Activated effector memory CD4-positive, alpha-beta T cell treated with Interleukin-2 at 50 U/mL for 16 hours (primary cell): ENCODE data around the gene ATP6V1E1.
"Not testable (repeated sequence)": the region's sequence is repeated elsewhere in the genome, so short reads cannot be mapped to it uniquely, and the experiment has no call there.

Experiments
- DNase-seq: peaks from one replicate; pipeline ENCODE4 v3.0.0-alpha.2; 2020

The ATP6V1E1 gene

GRCh38 chr22:17628406-17629172 is at the start of gene ATP6V1E1:
ATP6V1E1 (minus strand) TSS chr22:17628749; CDS start chr22:17628635, 114 bp downstream.
- peak; percentile 96 for DNase-seq

DNA sequence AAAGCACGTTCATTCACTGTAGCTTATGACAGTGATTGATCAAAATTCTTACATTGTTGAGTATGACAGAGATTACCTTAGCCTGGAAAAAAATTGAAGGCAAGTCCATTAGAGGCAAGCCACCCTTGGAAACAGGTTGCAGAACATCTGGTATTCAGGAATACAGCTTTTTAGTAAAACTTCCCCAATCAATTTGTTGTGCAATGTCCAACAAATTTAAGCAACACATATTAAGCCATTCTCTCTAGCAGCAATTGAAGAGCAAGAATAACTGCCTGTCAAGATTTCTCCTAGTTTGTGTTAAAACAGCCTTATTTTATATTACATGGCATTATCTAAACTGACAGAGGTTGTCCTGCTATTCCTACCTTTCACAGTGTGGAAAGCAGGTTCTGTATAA is 47.0 kb upstream of the ATP6V1E1 start:
- no peak for DNase-seq

- no peak for DNase-seq
These were observed 45.6 kb upstream of the ATP6V1E1 start for GRCh38 chr22:17674152-17674551.

- no peak for DNase-seq
These were observed 44.0 kb upstream of the ATP6V1E1 start for GRCh38 chr22:17672417-17672991.

DNA sequence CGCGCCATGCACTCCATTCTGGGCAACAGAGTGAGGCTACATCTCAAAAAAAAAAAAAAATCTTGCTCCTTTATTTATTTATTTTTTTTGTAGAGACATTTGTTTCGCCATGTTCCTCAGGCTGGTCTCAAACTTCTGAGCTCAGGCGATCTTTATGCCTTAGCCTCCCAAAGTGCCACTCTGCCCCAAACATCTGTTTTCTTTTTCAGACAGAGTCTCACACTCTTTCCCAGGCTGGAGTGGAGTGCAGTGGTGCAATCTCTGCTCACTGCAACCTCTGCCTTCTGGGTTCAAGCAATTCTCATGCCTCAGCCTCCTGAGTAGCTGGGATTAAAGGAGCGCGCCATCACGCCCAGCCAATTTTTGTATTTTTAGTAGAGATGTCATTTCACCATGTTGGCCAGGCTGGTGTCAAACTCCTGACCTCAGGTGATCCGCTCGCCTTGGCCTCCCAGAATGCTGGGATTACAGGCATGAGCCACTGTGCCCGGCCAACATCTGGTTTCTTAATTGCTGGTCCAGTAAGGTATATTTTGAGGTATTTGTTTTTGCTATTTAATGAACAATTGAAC is 43.1 kb upstream of the ATP6V1E1 start:
- not testable (repeated sequence) for DNase-seq

- no peak for DNase-seq
These were observed 37.3 kb upstream of the ATP6V1E1 start for GRCh38 chr22:17665854-17666253.

DNA sequence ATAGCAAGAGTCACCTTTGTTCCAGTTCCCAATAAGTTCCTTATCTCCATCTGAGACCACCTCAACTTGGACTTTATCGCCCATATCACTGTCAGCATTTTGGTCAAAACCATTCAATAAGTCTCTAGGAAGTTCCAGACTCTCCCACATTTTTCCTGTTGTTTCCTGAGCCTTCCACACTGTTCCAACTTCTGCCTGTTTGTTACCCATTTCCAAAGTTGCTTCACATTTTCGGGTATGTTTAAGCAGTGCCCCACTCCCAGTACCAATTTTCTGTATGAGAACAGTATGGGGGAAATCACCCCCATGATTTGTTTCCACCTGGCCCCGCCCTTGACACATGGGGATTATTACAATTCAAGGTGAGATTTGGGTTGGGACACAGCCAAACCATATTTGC is 36.7 kb upstream of the ATP6V1E1 start:
- DNase-seq: no peak

DNA sequence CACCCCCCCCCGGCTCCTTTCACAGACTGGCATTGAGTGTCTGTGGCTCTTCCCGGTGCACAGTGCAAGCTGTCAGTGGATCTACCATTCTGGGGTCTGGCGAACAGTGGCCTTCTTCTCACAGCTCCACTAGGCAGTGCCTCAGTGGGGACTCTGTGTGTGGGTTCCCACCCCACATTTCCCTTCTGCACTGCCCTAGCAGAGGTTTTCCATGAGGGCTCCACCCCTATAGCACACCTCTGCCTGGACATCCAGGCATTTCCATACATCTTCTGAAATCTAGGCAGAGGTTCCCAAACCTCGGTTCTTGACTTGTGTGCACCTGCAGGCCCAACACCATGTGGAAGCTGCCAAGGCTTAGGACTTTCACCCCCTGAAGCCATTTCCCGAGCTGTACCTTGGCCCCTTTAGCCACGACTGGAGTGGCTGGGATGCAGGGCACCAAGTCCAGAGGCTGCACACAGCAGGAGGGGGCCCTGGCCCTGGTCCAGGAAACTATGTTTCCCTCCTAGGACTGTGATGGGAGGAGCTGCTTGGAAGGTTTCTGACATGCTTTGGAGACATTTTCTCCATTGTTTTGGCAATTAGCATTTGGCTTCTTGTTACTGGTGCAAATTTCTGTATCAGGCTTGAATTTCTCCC is 36.0 kb upstream of the ATP6V1E1 start:
- no peak for DNase-seq

- no peak for DNase-seq
These were observed 28.4 kb upstream of the ATP6V1E1 start for GRCh38 chr22:17656870-17657395.

DNA sequence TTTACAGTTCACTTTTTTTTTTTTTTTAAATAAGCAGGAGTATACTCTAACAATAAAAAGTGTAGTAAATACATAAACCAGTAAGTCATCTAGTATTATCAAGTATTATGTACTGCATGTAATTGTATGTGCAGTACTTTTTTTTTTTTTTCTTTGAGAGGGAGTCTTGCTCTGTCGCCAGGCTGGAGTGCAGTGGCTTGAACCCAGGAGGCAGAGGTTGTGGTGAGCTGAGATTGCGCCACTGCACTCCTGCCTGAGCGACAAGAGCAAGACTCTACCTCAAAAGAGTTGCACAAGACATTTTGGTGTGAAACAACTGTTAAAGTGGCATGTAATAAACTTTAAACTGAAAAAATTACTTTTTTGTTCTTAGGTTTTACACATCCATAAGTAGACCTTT is 26.7 kb upstream of the ATP6V1E1 start:
- no peak for DNase-seq

- DNase-seq: no peak
These were observed 20.0 kb upstream of the ATP6V1E1 start for GRCh38 chr22:17648569-17648968.

DNA sequence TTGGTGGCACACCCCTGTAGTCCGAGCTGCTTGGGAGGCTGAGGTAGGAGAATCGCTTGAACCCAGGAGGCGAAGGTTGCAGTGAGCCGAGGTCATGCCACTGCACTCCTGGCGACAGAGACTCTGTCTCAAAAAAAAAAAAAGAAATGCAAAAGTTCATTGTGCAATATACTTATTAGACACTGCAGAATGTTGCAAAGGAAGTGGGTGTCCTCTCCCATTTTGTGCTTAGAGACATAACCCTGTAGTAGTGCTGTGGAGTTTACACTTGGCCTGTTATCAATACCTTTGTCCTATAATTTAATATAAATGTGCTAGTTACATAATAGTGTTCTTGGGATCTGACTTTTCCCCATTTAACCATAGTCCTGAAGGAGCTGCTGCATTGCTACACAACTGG is 19.4 kb upstream of the ATP6V1E1 start:
- DNase-seq: no peak

GRCh38 chr22:17647452-17647851 is 18.9 kb upstream of the ATP6V1E1 start:
- no peak for DNase-seq

- not testable (repeated sequence) for DNase-seq
These were observed 13.8 kb upstream of the ATP6V1E1 start for GRCh38 chr22:17642357-17642756.

GRCh38 chr22:17641269-17641668 is 12.7 kb upstream of the ATP6V1E1 start:
- DNase-seq: no peak

- no peak for DNase-seq
These were observed 10.7 kb upstream of the ATP6V1E1 start for GRCh38 chr22:17639247-17639741.

DNA sequence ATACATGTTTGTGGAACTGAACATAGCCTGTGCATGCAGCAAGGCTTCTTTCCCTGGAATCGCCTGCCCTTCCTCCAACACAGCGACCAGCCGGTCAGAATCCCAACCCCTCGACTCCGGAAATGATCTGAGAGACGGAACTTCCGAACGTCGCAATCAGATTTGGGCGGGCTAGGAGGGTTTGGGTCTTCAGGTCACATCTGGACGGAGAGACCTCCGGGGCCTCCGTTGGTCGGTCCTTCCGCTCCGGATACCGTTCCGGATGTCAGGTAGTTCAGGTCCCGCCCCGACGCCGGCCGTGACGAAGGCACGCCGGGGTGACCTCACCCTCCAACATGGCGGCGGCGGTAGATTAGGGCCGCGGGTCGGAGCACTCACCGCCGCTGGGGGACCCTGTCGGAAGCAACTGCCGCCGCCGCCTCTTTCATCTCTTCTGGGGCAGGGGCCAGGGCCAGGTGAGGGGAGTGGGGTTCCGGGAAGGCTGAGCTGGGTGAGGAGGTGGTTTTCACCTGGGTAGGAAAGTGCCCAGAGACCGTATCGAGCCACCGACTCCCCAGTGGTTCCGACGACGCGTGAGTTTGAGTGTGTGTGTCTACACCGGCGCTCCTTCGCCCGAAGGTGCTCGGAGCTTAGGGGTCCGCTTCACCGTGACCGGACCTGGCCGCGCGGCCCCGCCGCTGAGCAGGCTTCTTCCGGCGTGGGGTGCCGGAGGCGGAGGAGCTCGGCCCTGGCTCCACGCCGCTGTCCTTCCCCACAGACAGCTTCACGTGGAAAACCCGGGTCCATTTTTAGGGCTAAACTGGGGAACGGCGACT is 10.1 kb upstream of the ATP6V1E1 start, which contains the start of gene BCL2L13:
Gene BCL2L13 (plus strand): TSS at position 326 of the 815 bp plus-strand sequence. CDS start 16,955 bp downstream, outside the sequence.
- peak; percentile 80 for DNase-seq

DNA sequence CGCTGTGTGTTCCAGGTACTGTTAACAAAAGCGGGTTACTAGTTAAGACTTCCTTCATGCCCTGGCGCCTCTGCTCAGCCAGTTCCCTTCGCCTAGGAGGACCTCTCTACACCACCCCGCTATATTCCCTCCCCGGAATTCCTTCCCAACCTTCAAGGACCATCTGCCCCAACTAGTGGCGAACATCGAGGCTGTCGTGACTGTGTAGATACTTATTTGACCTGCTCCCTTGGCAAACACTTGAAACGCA is 9.6 kb upstream of the ATP6V1E1 start:
- DNase-seq: no peak

- no peak for DNase-seq
These were observed 9.1 kb upstream of the ATP6V1E1 start for GRCh38 chr22:17637490-17638181.

GRCh38 chr22:17636850-17637249 is 8.3 kb upstream of the ATP6V1E1 start:
- DNase-seq: not testable (repeated sequence)

DNA sequence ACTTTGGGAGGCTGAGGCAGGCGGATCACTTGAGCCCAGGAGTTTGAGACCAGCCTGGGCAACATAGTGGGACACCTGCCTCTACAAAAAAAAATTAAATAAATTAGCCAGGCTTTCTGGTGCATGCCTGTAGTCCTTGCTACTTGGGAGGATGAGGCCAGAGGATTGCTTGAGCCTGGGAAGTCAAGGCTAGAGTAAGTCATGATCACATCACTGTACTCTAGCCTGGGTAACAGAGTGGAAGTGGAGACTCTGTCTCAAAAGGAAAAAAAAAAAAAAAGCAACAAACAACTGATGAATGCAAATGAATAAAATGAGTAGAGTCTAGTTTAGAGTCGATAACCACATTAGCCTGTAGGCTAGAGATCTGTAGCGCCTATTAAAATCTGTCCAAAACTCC is 6.1 kb upstream of the ATP6V1E1 start:
- no peak for DNase-seq

DNA sequence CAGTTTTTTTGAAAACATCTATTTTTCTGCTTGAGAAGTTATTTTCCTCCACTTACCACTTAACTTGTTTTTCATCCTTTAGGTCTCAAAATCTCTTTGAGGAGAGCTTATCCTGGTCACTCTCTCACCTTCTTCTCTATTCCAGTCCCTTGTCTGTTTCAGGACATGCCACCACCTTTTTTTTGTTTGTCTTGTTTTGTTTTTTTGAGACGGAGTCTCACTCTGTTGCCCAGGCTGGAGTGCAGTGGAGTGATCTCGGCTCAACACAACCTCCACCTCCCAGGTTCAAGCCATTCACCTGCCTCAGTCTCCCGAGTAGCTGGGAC is 5.4 kb upstream of the ATP6V1E1 start:
- no peak for DNase-seq
